Measurements from ENCODE around the gene CCR6.

DNA sequence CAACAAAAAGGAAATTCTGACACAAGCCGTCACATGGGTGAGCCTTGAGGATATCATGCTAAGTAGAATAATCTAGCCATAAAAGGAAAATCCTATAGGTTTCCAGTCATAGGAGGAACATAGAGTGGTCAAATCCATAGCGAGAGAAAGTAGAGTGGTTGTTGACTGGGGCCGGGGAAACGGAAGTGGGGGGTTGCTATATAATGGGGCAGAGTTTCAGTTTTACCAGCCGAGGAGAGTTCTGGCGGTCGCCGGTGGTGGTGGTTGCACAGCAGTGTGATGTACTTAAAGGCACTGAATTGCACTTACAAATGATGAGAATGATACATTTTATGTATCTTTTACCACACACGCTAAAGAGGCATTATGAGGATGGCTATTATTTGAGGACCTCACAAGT is 30.0 kb downstream of the CCR6 start:
- TF ChIP-seq, protein P1, sequence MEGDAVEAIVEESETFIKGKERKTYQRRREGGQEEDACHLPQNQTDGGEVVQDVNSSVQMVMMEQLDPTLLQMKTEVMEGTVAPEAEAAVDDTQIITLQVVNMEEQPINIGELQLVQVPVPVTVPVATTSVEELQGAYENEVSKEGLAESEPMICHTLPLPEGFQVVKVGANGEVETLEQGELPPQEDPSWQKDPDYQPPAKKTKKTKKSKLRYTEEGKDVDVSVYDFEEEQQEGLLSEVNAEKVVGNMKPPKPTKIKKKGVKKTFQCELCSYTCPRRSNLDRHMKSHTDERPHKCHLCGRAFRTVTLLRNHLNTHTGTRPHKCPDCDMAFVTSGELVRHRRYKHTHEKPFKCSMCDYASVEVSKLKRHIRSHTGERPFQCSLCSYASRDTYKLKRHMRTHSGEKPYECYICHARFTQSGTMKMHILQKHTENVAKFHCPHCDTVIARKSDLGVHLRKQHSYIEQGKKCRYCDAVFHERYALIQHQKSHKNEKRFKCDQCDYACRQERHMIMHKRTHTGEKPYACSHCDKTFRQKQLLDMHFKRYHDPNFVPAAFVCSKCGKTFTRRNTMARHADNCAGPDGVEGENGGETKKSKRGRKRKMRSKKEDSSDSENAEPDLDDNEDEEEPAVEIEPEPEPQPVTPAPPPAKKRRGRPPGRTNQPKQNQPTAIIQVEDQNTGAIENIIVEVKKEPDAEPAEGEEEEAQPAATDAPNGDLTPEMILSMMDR (conservative IDR thresholded peaks at IDR 0.05; ENCODE audit: low read length), result no peak
- TF ChIP-seq EZH2phosphoT487 (IDR thresholded peaks at IDR 0.05; ENCODE audit: borderline replicate concordance, low read depth, low read length), result no peak

Measured in OCI-LY7 (cell line).